Measurements from ENCODE around the gene WASF3. TPM values are rescaled to one million over a fixed set of nuclear protein-coding genes. Genes with fewer than 3 reads are reported as not detected.

WASF3 gene, protein sequence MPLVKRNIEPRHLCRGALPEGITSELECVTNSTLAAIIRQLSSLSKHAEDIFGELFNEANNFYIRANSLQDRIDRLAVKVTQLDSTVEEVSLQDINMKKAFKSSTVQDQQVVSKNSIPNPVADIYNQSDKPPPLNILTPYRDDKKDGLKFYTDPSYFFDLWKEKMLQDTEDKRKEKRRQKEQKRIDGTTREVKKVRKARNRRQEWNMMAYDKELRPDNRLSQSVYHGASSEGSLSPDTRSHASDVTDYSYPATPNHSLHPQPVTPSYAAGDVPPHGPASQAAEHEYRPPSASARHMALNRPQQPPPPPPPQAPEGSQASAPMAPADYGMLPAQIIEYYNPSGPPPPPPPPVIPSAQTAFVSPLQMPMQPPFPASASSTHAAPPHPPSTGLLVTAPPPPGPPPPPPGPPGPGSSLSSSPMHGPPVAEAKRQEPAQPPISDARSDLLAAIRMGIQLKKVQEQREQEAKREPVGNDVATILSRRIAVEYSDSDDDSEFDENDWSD
- total RNA-seq (2014; rRNA removed; shearing (Covaris generic); ENCODE audit: low replicate concordance), result 0.04 TPM in 1 of 2 replicates, not detected in the other

- Histone ChIP-seq H2AFZ (ENCODE audit: low read length) (no peak within 1 kb of the TSS), H4K20me1 (ENCODE audit: insufficient read depth, low read depth, low read length) (no peaks in the 10 kb centered on the region), H3K36me3 (ENCODE audit: insufficient read depth, low read length) (no peaks in the 10 kb centered on the region), H3K9me2 (replicated peaks; ENCODE audit: insufficient read depth, low read length) (no peaks in the 10 kb centered on the region), H3K27ac (ENCODE audit: low read length) (no peak within 1 kb of the TSS), H3K79me2 (ENCODE audit: low read length) (no peaks in the 10 kb centered on the region), H3K9ac (ENCODE audit: low read length) (no peak within 1 kb of the TSS), H3K4me1 (ENCODE audit: low read length) (no peaks in the 10 kb centered on the region), H3K9me3 (ENCODE audit: low read length) (no peaks in the 10 kb centered on the region), H3K4me2 (ENCODE audit: low read depth, low read length, poor library complexity, severe bottlenecking) (no peak within 1 kb of the TSS), H3K4me3 (ENCODE audit: low read length) (no peak within 1 kb of the TSS), H3K27me3 (ENCODE audit: low read length) (no peaks in the 10 kb centered on the region)
- DNase-seq, result no peak
These were observed at the start of gene WASF3 for GRCh38 chr13:26557393-26558073. WASF3 (plus strand) TSS chr13:26557683; CDS start chr13:26642271, 84,588 bp downstream.

GRCh38 chr13:26508885-26509284, 48.6 kb upstream of the WASF3 start:
- Histone ChIP-seq H3K9me3 (ENCODE audit: low read length) (peaks cover 3% of the 10 kb centered on the region), H4K20me1 (ENCODE audit: insufficient read depth, low read depth, low read length) (no peaks in the 10 kb centered on the region), H3K9ac (ENCODE audit: low read length) (no peak overlapping the region), H3K27ac (ENCODE audit: low read length) (no peak overlapping the region), H3K4me3 (ENCODE audit: low read length) (no peak overlapping the region), H3K9me2 (replicated peaks; ENCODE audit: insufficient read depth, low read length) (no peaks in the 10 kb centered on the region), H3K4me1 (ENCODE audit: low read length) (no peaks in the 10 kb centered on the region), H2AFZ (ENCODE audit: low read length) (no peak overlapping the region), H3K4me2 (ENCODE audit: low read depth, low read length, poor library complexity, severe bottlenecking) (no peak overlapping the region), H3K27me3 (ENCODE audit: low read length) (no peaks in the 10 kb centered on the region), H3K79me2 (ENCODE audit: low read length) (no peaks in the 10 kb centered on the region), H3K36me3 (ENCODE audit: insufficient read depth, low read length) (no peaks in the 10 kb centered on the region)
- no peak for DNase-seq

DNA sequence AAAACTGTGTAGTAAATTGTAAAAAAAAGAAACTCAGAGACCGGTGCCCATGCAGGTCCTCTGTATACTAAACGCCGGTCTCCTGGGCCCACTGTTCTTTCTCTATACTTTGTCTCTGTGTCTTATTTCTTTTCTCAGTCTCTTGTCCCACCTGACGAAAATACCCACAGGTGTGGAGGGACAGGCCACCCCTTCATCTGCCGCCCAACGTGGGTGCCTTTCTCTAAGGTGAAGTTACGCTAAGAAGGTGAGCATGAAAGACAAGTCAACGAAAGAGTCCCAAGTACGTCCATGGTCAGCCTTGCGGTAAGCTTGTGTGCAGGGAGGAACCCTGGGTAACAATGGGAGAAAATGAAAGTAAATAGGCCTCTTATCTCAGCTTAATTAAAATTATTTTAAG, 48.0 kb upstream of the WASF3 start:
- Histone ChIP-seq H3K4me3 (ENCODE audit: low read length) (no peak overlapping the region), H3K27ac (ENCODE audit: low read length) (no peak overlapping the region), H3K4me1 (ENCODE audit: low read length) (no peaks in the 10 kb centered on the region), H3K36me3 (ENCODE audit: insufficient read depth, low read length) (no peaks in the 10 kb centered on the region), H3K79me2 (ENCODE audit: low read length) (no peaks in the 10 kb centered on the region), H3K4me2 (ENCODE audit: low read depth, low read length, poor library complexity, severe bottlenecking) (no peak overlapping the region), H3K9ac (ENCODE audit: low read length) (no peak overlapping the region), H3K9me2 (replicated peaks; ENCODE audit: insufficient read depth, low read length) (no peaks in the 10 kb centered on the region), H4K20me1 (ENCODE audit: insufficient read depth, low read depth, low read length) (no peaks in the 10 kb centered on the region), H3K9me3 (ENCODE audit: low read length) (peaks cover 3% of the 10 kb centered on the region), H3K27me3 (ENCODE audit: low read length) (no peaks in the 10 kb centered on the region), H2AFZ (ENCODE audit: low read length) (no peak overlapping the region)
- no peak for DNase-seq

DNA sequence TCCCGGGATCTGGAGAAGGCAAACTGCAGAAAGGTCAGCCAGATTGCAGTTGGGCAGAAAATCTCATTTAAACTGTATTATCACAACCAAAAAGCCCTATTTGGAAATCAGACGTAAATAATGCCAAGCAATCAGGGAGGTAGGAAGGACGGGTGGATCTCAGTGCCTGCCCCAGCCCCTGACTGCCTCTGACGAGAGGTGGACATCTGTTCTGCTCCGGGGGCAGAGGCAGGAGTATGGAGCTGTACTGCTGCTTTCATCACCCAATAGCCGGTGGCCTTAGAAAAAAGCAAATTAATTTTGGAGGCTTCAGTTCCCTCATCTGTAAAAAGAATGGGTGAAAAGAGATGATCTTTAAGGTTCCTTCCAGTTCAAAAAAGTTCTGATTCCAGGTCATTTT, 43.6 kb upstream of the WASF3 start:
- no peaks in the 10 kb centered on the region for H3K27me3 ChIP-seq (ENCODE audit: low read length)

GRCh38 chr13:26515721-26516120, 41.8 kb upstream of the WASF3 start:
- DNase-seq, result no peak
- no peaks in the 10 kb centered on the region for H3K79me2 ChIP-seq (ENCODE audit: low read length)
- no peaks in the 10 kb centered on the region for H3K36me3 ChIP-seq (ENCODE audit: insufficient read depth, low read length)
- no peak overlapping the region for H3K4me2 ChIP-seq (ENCODE audit: low read depth, low read length, poor library complexity, severe bottlenecking)
- no peaks in the 10 kb centered on the region for H4K20me1 ChIP-seq (ENCODE audit: insufficient read depth, low read depth, low read length)
- no peak overlapping the region for H3K27ac ChIP-seq (ENCODE audit: low read length)
- no peak overlapping the region for H3K9ac ChIP-seq (ENCODE audit: low read length)
- no peaks in the 10 kb centered on the region for H3K9me3 ChIP-seq (ENCODE audit: low read length)
- no peaks in the 10 kb centered on the region for H3K27me3 ChIP-seq (ENCODE audit: low read length)
- no peak overlapping the region for H2AFZ ChIP-seq (ENCODE audit: low read length)
- no peaks in the 10 kb centered on the region for H3K9me2 ChIP-seq (replicated peaks; ENCODE audit: insufficient read depth, low read length)
- peaks cover 5% of the 10 kb centered on the region for H3K4me1 ChIP-seq (ENCODE audit: low read length)
- no peak overlapping the region for H3K4me3 ChIP-seq (ENCODE audit: low read length)

More for the DNA sequence above, 43.6 kb upstream of the WASF3 start:
- Histone ChIP-seq H3K79me2 (ENCODE audit: low read length) (no peaks in the 10 kb centered on the region), H3K9me3 (ENCODE audit: low read length) (peaks cover 3% of the 10 kb centered on the region), H3K36me3 (ENCODE audit: insufficient read depth, low read length) (no peaks in the 10 kb centered on the region), H3K4me3 (ENCODE audit: low read length) (no peak overlapping the region), H3K4me2 (ENCODE audit: low read depth, low read length, poor library complexity, severe bottlenecking) (no peak overlapping the region), H3K4me1 (ENCODE audit: low read length) (peaks cover 5% of the 10 kb centered on the region), H2AFZ (ENCODE audit: low read length) (no peak overlapping the region), H4K20me1 (ENCODE audit: insufficient read depth, low read depth, low read length) (no peaks in the 10 kb centered on the region), H3K27ac (ENCODE audit: low read length) (no peak overlapping the region), H3K9me2 (replicated peaks; ENCODE audit: insufficient read depth, low read length) (no peaks in the 10 kb centered on the region), H3K9ac (ENCODE audit: low read length) (no peak overlapping the region)
- DNase-seq, result no peak

GRCh38 chr13:26517936-26518335, 39.5 kb upstream of the WASF3 start:
- Histone ChIP-seq H3K9me3 (ENCODE audit: low read length) (no peaks in the 10 kb centered on the region), H3K27ac (ENCODE audit: low read length) (no peak overlapping the region), H3K4me2 (ENCODE audit: low read depth, low read length, poor library complexity, severe bottlenecking) (no peak overlapping the region), H3K9ac (ENCODE audit: low read length) (no peak overlapping the region), H3K4me1 (ENCODE audit: low read length) (peaks cover 5% of the 10 kb centered on the region), H3K36me3 (ENCODE audit: insufficient read depth, low read length) (no peaks in the 10 kb centered on the region), H3K9me2 (replicated peaks; ENCODE audit: insufficient read depth, low read length) (no peaks in the 10 kb centered on the region), H4K20me1 (ENCODE audit: insufficient read depth, low read depth, low read length) (no peaks in the 10 kb centered on the region), H3K27me3 (ENCODE audit: low read length) (no peaks in the 10 kb centered on the region), H3K4me3 (ENCODE audit: low read length) (no peak overlapping the region), H3K79me2 (ENCODE audit: low read length) (no peaks in the 10 kb centered on the region), H2AFZ (ENCODE audit: low read length) (no peak overlapping the region)
- DNase-seq, result no peak

- no peak overlapping the region for H2AFZ ChIP-seq (ENCODE audit: low read length)
- no peak overlapping the region for H3K9ac ChIP-seq (ENCODE audit: low read length)
- no peaks in the 10 kb centered on the region for H4K20me1 ChIP-seq (ENCODE audit: insufficient read depth, low read depth, low read length)
- DNase-seq, result no peak
- H3K79me2 ChIP-seq (ENCODE audit: low read length), result no peaks in the 10 kb centered on the region
- H3K36me3 ChIP-seq (ENCODE audit: insufficient read depth, low read length), result no peaks in the 10 kb centered on the region
- H3K4me2 ChIP-seq (ENCODE audit: low read depth, low read length, poor library complexity, severe bottlenecking), result no peak overlapping the region
- peaks cover 5% of the 10 kb centered on the region for H3K4me1 ChIP-seq (ENCODE audit: low read length)
- H3K4me3 ChIP-seq (ENCODE audit: low read length), result no peak overlapping the region
- no peaks in the 10 kb centered on the region for H3K9me2 ChIP-seq (replicated peaks; ENCODE audit: insufficient read depth, low read length)
- H3K27me3 ChIP-seq (ENCODE audit: low read length), result no peaks in the 10 kb centered on the region
- no peaks in the 10 kb centered on the region for H3K9me3 ChIP-seq (ENCODE audit: low read length)
- no peak overlapping the region for H3K27ac ChIP-seq (ENCODE audit: low read length)
These were observed 39.0 kb upstream of the WASF3 start for GRCh38 chr13:26518451-26518959.

DNA sequence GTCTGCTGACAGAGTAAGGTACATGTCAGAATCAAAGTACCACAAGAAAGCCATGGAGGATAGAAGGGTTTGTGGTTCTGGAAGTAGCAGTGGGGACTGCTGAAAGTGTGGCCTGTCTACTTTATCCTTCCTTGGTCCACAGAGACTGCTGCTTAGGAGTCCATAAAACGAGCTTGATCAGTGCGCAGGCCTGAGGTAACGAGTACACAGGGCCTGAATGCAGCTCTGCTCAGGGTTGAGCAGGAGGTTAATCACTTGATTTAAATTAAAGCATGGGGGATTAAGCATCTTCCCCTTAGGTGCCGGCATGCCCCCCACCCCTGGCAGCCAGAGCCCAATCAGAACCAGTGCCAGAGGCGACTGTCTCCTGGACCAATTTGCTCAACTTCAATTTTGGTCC, 34.9 kb upstream of the WASF3 start:
- H3K27ac ChIP-seq (ENCODE audit: low read length), result no peak overlapping the region
- no peaks in the 10 kb centered on the region for H3K27me3 ChIP-seq (ENCODE audit: low read length)
- H3K9me3 ChIP-seq (ENCODE audit: low read length), result no peaks in the 10 kb centered on the region
- DNase-seq, result no peak
- H4K20me1 ChIP-seq (ENCODE audit: insufficient read depth, low read depth, low read length), result no peaks in the 10 kb centered on the region
- no peaks in the 10 kb centered on the region for H3K36me3 ChIP-seq (ENCODE audit: insufficient read depth, low read length)
- no peaks in the 10 kb centered on the region for H3K79me2 ChIP-seq (ENCODE audit: low read length)
- peaks cover 2% of the 10 kb centered on the region for H3K4me1 ChIP-seq (ENCODE audit: low read length)
- no peaks in the 10 kb centered on the region for H3K9me2 ChIP-seq (replicated peaks; ENCODE audit: insufficient read depth, low read length)
- H3K9ac ChIP-seq (ENCODE audit: low read length), result no peak overlapping the region
- H3K4me3 ChIP-seq (ENCODE audit: low read length), result no peak overlapping the region
- H3K4me2 ChIP-seq (ENCODE audit: low read depth, low read length, poor library complexity, severe bottlenecking), result no peak overlapping the region
- H2AFZ ChIP-seq (ENCODE audit: low read length), result no peak overlapping the region

Data from Karpas-422 (cell line).